ENCODE measurements around the gene ETV3.
"Not testable (repeated sequence)": the region's sequence is repeated elsewhere in the genome, so short reads cannot be mapped to it uniquely, and the experiment has no call there.

Gene ETV3

GRCh38 chr1:157098987-157099632, 39.1 kb downstream of the ETV3 start:
- H3K4me1 ChIP-seq (ENCODE audit: control insufficient read depth in 2 of 2, insufficient read depth in 1 of 2, low read depth in 1 of 2, low read length in 2 of 2); H2AFZ ChIP-seq (ENCODE audit: low read length); H2BK120ac ChIP-seq (ENCODE audit: low read depth, low read length); H3K27ac ChIP-seq (replicated peaks; ENCODE audit: low read length); H4K8ac ChIP-seq (ENCODE audit: low read depth, low read length); H3K9ac ChIP-seq (ENCODE audit: low read depth, low read length, poor library complexity); H2BK5ac ChIP-seq (ENCODE audit: low read length); H3K4ac ChIP-seq (ENCODE audit: low read length); H2BK15ac ChIP-seq (ENCODE audit: low read length); H3K9me3 ChIP-seq (replicated peaks in 1 of 2; ENCODE audit: control insufficient read depth in 2 of 2, insufficient read depth in 1 of 2, low read depth in 1 of 2, low read length in 2 of 2); H3K4me3 ChIP-seq (ENCODE audit: low read length in 2 of 2); H3K23ac ChIP-seq (ENCODE audit: low read depth, low read length, poor library complexity); H2BK12ac ChIP-seq (ENCODE audit: low read length); H3K79me1 ChIP-seq (ENCODE audit: low read depth, low read length); H3K36me3 ChIP-seq (replicated peaks in 1 of 2; ENCODE audit: control insufficient read depth in 2 of 2, insufficient read depth in 2 of 2, low read length in 2 of 2); DNase-seq (ENCODE audit: low spot score); H3K4me2 ChIP-seq (ENCODE audit: insufficient read depth, low read length, poor library complexity, severe bottlenecking); H4K91ac ChIP-seq (ENCODE audit: low read depth, low read length, poor library complexity): not testable (repeated sequence)
- Histone ChIP-seq H3K18ac (ENCODE audit: low read length) (peak overlapping the region; percentile 84), H2AK5ac (ENCODE audit: low read depth, low read length) (peak overlapping the region; percentile 34), H3K27me3 (ENCODE audit: control insufficient read depth in 3 of 3, insufficient read depth in 3 of 3, low read depth in 1 of 3, low read length in 3 of 3) (peaks cover 0 to 32% (median 2%) of the 10 kb centered on the region in 3 experiments), H3K14ac (ENCODE audit: low read length) (peak overlapping the region; percentile 63)
- WGBS, 2 donors (ENCODE audit: extremely low coverage in 2 of 2, insufficient read length in 2 of 2, insufficient replicate concordance in 1 of 2), result no CpG with 5 or more reads among the region's 17 CpGs

DNA sequence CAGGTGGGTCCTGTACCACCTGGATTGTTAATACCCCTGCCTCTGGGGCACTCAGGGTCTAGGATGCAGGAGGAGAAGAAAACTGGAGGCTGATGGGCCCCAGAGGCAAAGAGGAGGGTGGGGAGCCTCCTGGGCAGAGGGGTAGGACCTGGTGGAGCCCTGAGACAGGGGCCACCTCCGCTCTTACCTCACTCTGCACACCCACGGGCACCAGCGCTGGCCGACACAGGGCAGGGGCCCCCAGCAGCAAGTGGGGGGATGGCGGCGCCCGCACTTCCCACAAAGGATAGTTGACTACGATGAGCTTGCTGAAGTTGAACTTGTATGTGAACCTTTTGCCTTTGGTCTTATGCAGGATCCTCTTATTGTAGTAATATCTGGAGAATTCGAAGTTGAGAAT, 39.7 kb downstream of the ETV3 start:
- Histone ChIP-seq H3K9ac (ENCODE audit: low read depth, low read length, poor library complexity) (no peak overlapping the region), H3K36me3 (replicated peaks in 1 of 2; ENCODE audit: control insufficient read depth in 2 of 2, insufficient read depth in 2 of 2, low read length in 2 of 2) (no peaks in the 10 kb centered on the region), H2BK15ac (ENCODE audit: low read length) (no peak overlapping the region), H3K4ac (ENCODE audit: low read length) (no peak overlapping the region), H2BK12ac (ENCODE audit: low read length) (no peak overlapping the region), H2AFZ (ENCODE audit: low read length) (no peak overlapping the region), H3K4me3 (ENCODE audit: low read length in 2 of 2) (no peak overlapping the region), H3K4me1 (ENCODE audit: control insufficient read depth in 2 of 2, insufficient read depth in 1 of 2, low read depth in 1 of 2, low read length in 2 of 2) (peaks cover 0 to 3% of the 10 kb centered on the region in 2 donors), H3K9me3 (replicated peaks in 1 of 2; ENCODE audit: control insufficient read depth in 2 of 2, insufficient read depth in 1 of 2, low read depth in 1 of 2, low read length in 2 of 2) (peaks cover 0 to 2% of the 10 kb centered on the region in 2 donors), H3K18ac (ENCODE audit: low read length) (no peak overlapping the region), H3K27ac (replicated peaks; ENCODE audit: low read length) (no peak overlapping the region), H3K27me3 (ENCODE audit: control insufficient read depth in 3 of 3, insufficient read depth in 3 of 3, low read depth in 1 of 3, low read length in 3 of 3) (peaks cover 0 to 28% (median 2%) of the 10 kb centered on the region in 3 experiments), H2BK120ac (ENCODE audit: low read depth, low read length) (no peak overlapping the region), H4K91ac (ENCODE audit: low read depth, low read length, poor library complexity) (no peak overlapping the region), H2AK5ac (ENCODE audit: low read depth, low read length) (no peak overlapping the region), H3K4me2 (ENCODE audit: insufficient read depth, low read length, poor library complexity, severe bottlenecking) (no peak overlapping the region), H3K14ac (ENCODE audit: low read length) (no peak overlapping the region), H2BK5ac (ENCODE audit: low read length) (no peak overlapping the region), H3K23ac (ENCODE audit: low read depth, low read length, poor library complexity) (no peak overlapping the region), H3K79me1 (ENCODE audit: low read depth, low read length) (no peaks in the 10 kb centered on the region), H4K8ac (ENCODE audit: low read depth, low read length) (no peak overlapping the region)
- DNase-seq (ENCODE audit: low spot score), result no peak
- no CpG with 5 or more reads among the region's 9 CpGs for WGBS, 2 donors (ENCODE audit: extremely low coverage in 2 of 2, insufficient read length in 2 of 2, insufficient replicate concordance in 1 of 2)

DNA sequence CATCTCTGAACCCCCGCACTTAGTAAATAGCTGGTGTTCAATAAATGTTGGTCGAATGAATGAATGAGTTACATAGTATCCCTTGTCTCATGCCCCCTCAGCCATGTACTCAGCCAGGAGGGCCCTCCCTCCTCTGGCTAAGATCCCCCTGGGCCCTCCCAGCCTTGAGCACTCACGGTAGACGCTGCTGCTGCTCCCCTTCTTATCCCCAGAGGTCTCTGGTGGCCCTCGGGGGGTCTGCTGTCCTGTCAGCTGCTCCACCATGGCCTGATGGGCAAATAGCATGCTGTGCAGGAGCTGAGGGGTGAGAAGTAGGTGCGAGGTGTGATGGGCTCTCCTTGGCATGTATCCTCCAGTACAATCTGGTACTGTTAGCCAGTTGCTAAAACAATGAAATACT, 40.5 kb downstream of the ETV3 start:
- Histone ChIP-seq H2AFZ (ENCODE audit: low read length) (no peak overlapping the region), H3K14ac (ENCODE audit: low read length) (no peak overlapping the region), H2AK5ac (ENCODE audit: low read depth, low read length) (no peak overlapping the region), H3K9ac (ENCODE audit: low read depth, low read length, poor library complexity) (no peak overlapping the region), H3K27me3 (ENCODE audit: control insufficient read depth in 3 of 3, insufficient read depth in 3 of 3, low read depth in 1 of 3, low read length in 3 of 3) (peaks cover 0 to 21% (median 2%) of the 10 kb centered on the region in 3 experiments), H3K4ac (ENCODE audit: low read length) (no peak overlapping the region), H3K79me1 (ENCODE audit: low read depth, low read length) (no peaks in the 10 kb centered on the region), H4K8ac (ENCODE audit: low read depth, low read length) (no peak overlapping the region), H3K4me2 (ENCODE audit: insufficient read depth, low read length, poor library complexity, severe bottlenecking) (no peak overlapping the region), H3K9me3 (replicated peaks in 1 of 2; ENCODE audit: control insufficient read depth in 2 of 2, insufficient read depth in 1 of 2, low read depth in 1 of 2, low read length in 2 of 2) (peaks cover 0 to 2% of the 10 kb centered on the region in 2 donors), H3K18ac (ENCODE audit: low read length) (no peak overlapping the region), H3K36me3 (replicated peaks in 1 of 2; ENCODE audit: control insufficient read depth in 2 of 2, insufficient read depth in 2 of 2, low read length in 2 of 2) (no peaks in the 10 kb centered on the region), H3K27ac (replicated peaks; ENCODE audit: low read length) (no peak overlapping the region), H4K91ac (ENCODE audit: low read depth, low read length, poor library complexity) (no peak overlapping the region), H2BK12ac (ENCODE audit: low read length) (no peak overlapping the region), H2BK5ac (ENCODE audit: low read length) (no peak overlapping the region), H2BK120ac (ENCODE audit: low read depth, low read length) (no peak overlapping the region), H3K23ac (ENCODE audit: low read depth, low read length, poor library complexity) (no peak overlapping the region), H3K4me3 (ENCODE audit: low read length in 2 of 2) (no peak overlapping the region), H3K4me1 (ENCODE audit: control insufficient read depth in 2 of 2, insufficient read depth in 1 of 2, low read depth in 1 of 2, low read length in 2 of 2) (peaks cover 0 to 3% of the 10 kb centered on the region in 2 donors), H2BK15ac (ENCODE audit: low read length) (no peak overlapping the region)
- no peak for DNase-seq (ENCODE audit: low spot score)
- WGBS, 2 donors (ENCODE audit: extremely low coverage in 2 of 2, insufficient read length in 2 of 2, insufficient replicate concordance in 1 of 2), result no CpG with 5 or more reads among the region's 6 CpGs

DNA sequence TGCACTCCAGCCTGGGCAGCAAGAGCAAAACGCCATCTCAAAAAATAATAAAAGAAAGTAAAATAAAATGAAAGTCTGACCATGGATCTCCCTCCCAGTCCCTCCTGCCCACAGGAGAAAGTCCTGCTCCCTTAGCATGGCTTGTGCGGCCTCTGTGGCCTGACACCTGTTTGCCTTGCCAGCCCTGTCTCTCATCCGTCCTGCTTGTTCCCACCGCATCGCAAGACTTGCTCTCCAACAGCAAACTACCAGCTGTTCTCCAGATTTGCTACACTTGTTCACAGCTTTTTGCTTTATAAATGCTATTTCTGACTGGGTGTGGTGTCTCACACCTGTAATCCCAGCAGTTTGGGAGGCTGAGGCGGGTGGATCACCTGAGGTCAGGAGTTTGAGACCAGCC, 41.3 kb downstream of the ETV3 start:
- Histone ChIP-seq H3K9me3 (replicated peaks in 1 of 2; ENCODE audit: control insufficient read depth in 2 of 2, insufficient read depth in 1 of 2, low read depth in 1 of 2, low read length in 2 of 2) (no peaks in the 10 kb centered on the region), H3K9ac (ENCODE audit: low read depth, low read length, poor library complexity) (no peak overlapping the region), H3K4me1 (ENCODE audit: control insufficient read depth in 2 of 2, insufficient read depth in 1 of 2, low read depth in 1 of 2, low read length in 2 of 2) (peaks cover 0 to 3% of the 10 kb centered on the region in 2 donors), H2BK15ac (ENCODE audit: low read length) (no peak overlapping the region), H4K91ac (ENCODE audit: low read depth, low read length, poor library complexity) (no peak overlapping the region), H3K27me3 (ENCODE audit: control insufficient read depth in 3 of 3, insufficient read depth in 3 of 3, low read depth in 1 of 3, low read length in 3 of 3) (peaks cover 0 to 25% (median 0%) of the 10 kb centered on the region in 3 experiments), H3K23ac (ENCODE audit: low read depth, low read length, poor library complexity) (no peak overlapping the region), H3K14ac (ENCODE audit: low read length) (no peak overlapping the region), H3K27ac (replicated peaks; ENCODE audit: low read length) (no peak overlapping the region), H3K4me2 (ENCODE audit: insufficient read depth, low read length, poor library complexity, severe bottlenecking) (no peak overlapping the region), H3K79me1 (ENCODE audit: low read depth, low read length) (no peaks in the 10 kb centered on the region), H3K36me3 (replicated peaks in 1 of 2; ENCODE audit: control insufficient read depth in 2 of 2, insufficient read depth in 2 of 2, low read length in 2 of 2) (no peaks in the 10 kb centered on the region), H3K4ac (ENCODE audit: low read length) (no peak overlapping the region), H2BK5ac (ENCODE audit: low read length) (no peak overlapping the region), H2BK120ac (ENCODE audit: low read depth, low read length) (no peak overlapping the region), H2AK5ac (ENCODE audit: low read depth, low read length) (no peak overlapping the region), H2BK12ac (ENCODE audit: low read length) (no peak overlapping the region), H3K4me3 (ENCODE audit: low read length in 2 of 2) (no peak overlapping the region), H2AFZ (ENCODE audit: low read length) (no peak overlapping the region), H3K18ac (ENCODE audit: low read length) (no peak overlapping the region), H4K8ac (ENCODE audit: low read depth, low read length) (no peak overlapping the region)
- no peak for DNase-seq (ENCODE audit: low spot score)
- no CpG with 5 or more reads among the region's 6 CpGs for WGBS, 2 donors (ENCODE audit: extremely low coverage in 2 of 2, insufficient read length in 2 of 2, insufficient replicate concordance in 1 of 2)
